ENCODE measurements around the gene RRAS2.

GRCh38 chr11:14242187-14242586 is 116.8 kb downstream of the RRAS2 start:
- no peak for TF ChIP-seq POLR2A (IDR thresholded peaks at IDR 0.05)
- TF ChIP-seq, protein P1, sequence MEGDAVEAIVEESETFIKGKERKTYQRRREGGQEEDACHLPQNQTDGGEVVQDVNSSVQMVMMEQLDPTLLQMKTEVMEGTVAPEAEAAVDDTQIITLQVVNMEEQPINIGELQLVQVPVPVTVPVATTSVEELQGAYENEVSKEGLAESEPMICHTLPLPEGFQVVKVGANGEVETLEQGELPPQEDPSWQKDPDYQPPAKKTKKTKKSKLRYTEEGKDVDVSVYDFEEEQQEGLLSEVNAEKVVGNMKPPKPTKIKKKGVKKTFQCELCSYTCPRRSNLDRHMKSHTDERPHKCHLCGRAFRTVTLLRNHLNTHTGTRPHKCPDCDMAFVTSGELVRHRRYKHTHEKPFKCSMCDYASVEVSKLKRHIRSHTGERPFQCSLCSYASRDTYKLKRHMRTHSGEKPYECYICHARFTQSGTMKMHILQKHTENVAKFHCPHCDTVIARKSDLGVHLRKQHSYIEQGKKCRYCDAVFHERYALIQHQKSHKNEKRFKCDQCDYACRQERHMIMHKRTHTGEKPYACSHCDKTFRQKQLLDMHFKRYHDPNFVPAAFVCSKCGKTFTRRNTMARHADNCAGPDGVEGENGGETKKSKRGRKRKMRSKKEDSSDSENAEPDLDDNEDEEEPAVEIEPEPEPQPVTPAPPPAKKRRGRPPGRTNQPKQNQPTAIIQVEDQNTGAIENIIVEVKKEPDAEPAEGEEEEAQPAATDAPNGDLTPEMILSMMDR (IDR thresholded peaks at IDR 0.05): no peak
